GM12878 (cell line): ENCODE data around the gene RHBDF2. TPM values are rescaled to one million over a fixed set of nuclear protein-coding genes. Genes with fewer than 3 reads are reported as not detected.

ENCODE experiments used
- BMI1 ChIP-seq: fragments of 450-650 bp; IDR thresholded peaks from 2 replicates; pipeline ENCODE4 v1.6.1; 2016; ENCODE audit warnings: mild to moderate bottlenecking, moderate library complexity, borderline replicate concordance
- CHD4 ChIP-seq: fragments of 200-600 bp; sonication (generic); IDR thresholded peaks from 2 replicates; pipeline ENCODE4 v1.6.1; 2016; ENCODE audit warnings: mild to moderate bottlenecking
- E2F4 ChIP-seq: IDR thresholded peaks from 2 replicates; pipeline ENCODE4 v1.6.1; 2012; ENCODE audit warnings: low read depth, low read length, improper control_type of control experiment
- E4F1 ChIP-seq: fragments of 450-650 bp; IDR thresholded peaks from 2 replicates; pipeline ENCODE4 v1.6.1; 2018; ENCODE audit warnings: borderline replicate concordance, mild to moderate bottlenecking; ENCODE audit not compliant: partially characterized antibody
- GATAD2B ChIP-seq: fragments of 450-650 bp; conservative IDR thresholded peaks from 2 replicates; pipeline ENCODE4 v1.6.1; 2017; ENCODE audit warnings: low read depth, mild to moderate bottlenecking, moderate library complexity
- HSF1 ChIP-seq: fragments of 150-350 bp; IDR thresholded peaks from 2 replicates; pipeline ENCODE4 v1.6.1; 2014; ENCODE audit warnings: mild to moderate bottlenecking, low read depth, low read length
- MLLT1 ChIP-seq: fragments of 450-650 bp; IDR thresholded peaks from 2 replicates; pipeline ENCODE4 v1.6.1; 2016; ENCODE audit warnings: mild to moderate bottlenecking
- NFIC ChIP-seq: IDR thresholded peaks from 2 replicates; pipeline ENCODE4 v1.6.1; 2012; ENCODE audit warnings: low read depth, mild to moderate bottlenecking, inconsistent platforms, low read length, moderate library complexity
- SMAD5 ChIP-seq: IDR thresholded peaks from 2 replicates; pipeline ENCODE4 v1.6.1; 2016; ENCODE audit warnings: antibody characterized with exemption, low read depth
- TAF1 ChIP-seq: IDR thresholded peaks from 2 replicates; pipeline ENCODE4 v1.6.1; 2011; ENCODE audit warnings: mild to moderate bottlenecking, low read depth, low read length, borderline replicate concordance
- TCF12 ChIP-seq: IDR thresholded peaks from 2 replicates; pipeline ENCODE4 v1.6.1; 2011; ENCODE audit warnings: low read depth, mild to moderate bottlenecking, low read length
- TCF3 ChIP-seq: IDR thresholded peaks from 2 replicates; pipeline ENCODE4 v1.6.1; 2012; ENCODE audit warnings: low read depth, mild to moderate bottlenecking, low read length, borderline replicate concordance; ENCODE audit not compliant: insufficient read depth
- USF1 ChIP-seq: IDR thresholded peaks from 2 replicates; pipeline ENCODE4 v1.6.1; 2011; ENCODE audit warnings: borderline replicate concordance, low read depth, mild to moderate bottlenecking, moderate library complexity, mixed read lengths, low read length; ENCODE audit not compliant: insufficient read depth; ENCODE audit errors: extremely low read length
- ZNF384 ChIP-seq: IDR thresholded peaks from 2 replicates; pipeline ENCODE4 v1.6.1; 2012; ENCODE audit warnings: low read depth, mild to moderate bottlenecking, low read length, improper control_type of control experiment, borderline replicate concordance
- ZNF592 ChIP-seq: fragments of 450-650 bp; IDR thresholded peaks from 2 replicates; pipeline ENCODE4 v1.6.1; 2017; ENCODE audit warnings: mild to moderate bottlenecking, moderate library complexity
- polyA plus RNA-seq, 11 experiments: library from polyadenylated mRNA; depleted of rRNA in 4 of 11; unstranded in 6 of 11; stranded (reverse) in 5 of 11; fragments of >200 nt; fragmentation: Nextera tagmentation in 4 of 11; fragmentation: Illumina TruSeq in 1 of 11; extraction: Ambion mirVana in 4 of 11; extraction: Trizol in 1 of 11; gene quantifications; 1 replicate in 1 of 11; 2 replicates in 10 of 11; pipeline versions ENCODE4 v1.2.1 to v1.2.3, GENCODE V29; 2011 to 2016; ENCODE audit warnings: inconsistent platforms in 2 of 11, missing spikeins in 2 of 11, low read depth in 1 of 11
- total RNA-seq, 4 experiments: library from RNA; depleted of rRNA in 3 of 4; stranded (reverse); fragments of >200 nt in 3 of 4; fragmentation: Illumina TruSeq in 1 of 4; extraction: Trizol in 1 of 4; gene quantifications; 2 replicates each; pipeline versions ENCODE4 v1.2.1 to v1.2.3, GENCODE V29; 2013 to 2021

Gene RHBDF2
- total and polyA plus RNA-seq, 10 of the 15 experiments (the other 5 are each of a cell fraction or from before 2014, with no cell fraction given): 0.97 to 43.0 (median 18.7) TPM

GRCh38 chr17:76452660-76453430 is 48.4 kb downstream of the RHBDF2 start, which contains the start of gene UBE2O (continued):
- peak; percentile 95 for TF ChIP-seq BMI1
- TF ChIP-seq ZNF384: no peak
- TF ChIP-seq ZNF592: peak; percentile 72
- no peak for TF ChIP-seq USF1
- TF ChIP-seq GATAD2B: peak; percentile 84
- no peak for TF ChIP-seq E2F4
- TF ChIP-seq E4F1: no peak
- no peak for TF ChIP-seq HSF1
- TF ChIP-seq SMAD5: no peak
- no peak for TF ChIP-seq NFIC
- TF ChIP-seq TCF12: no peak
- peak; percentile 78; the same call in 1 of the 2 replicates for TF ChIP-seq TAF1
- TF ChIP-seq TCF3: no peak
- no peak for TF ChIP-seq CHD4
- TF ChIP-seq MLLT1: no peak
